Hematopoietic multipotent progenitor cell treated with erythropoietin and hydrocortisone succinate and interleukin-3 and kit ligand, for 4 days (in vitro differentiated cells): ENCODE data around the gene CPVL.
A peak's percentile ranks its signal among the peaks of the same experiment; 100 is the strongest.
"Not testable (repeated sequence)": the region's sequence is repeated elsewhere in the genome, so short reads cannot be mapped to it uniquely, and the experiment has no call there.

Source experiments
- DNase-seq: peaks from one replicate; pipeline ENCODE4 v3.0.0-alpha.2; 2015

CPVL gene

DNA sequence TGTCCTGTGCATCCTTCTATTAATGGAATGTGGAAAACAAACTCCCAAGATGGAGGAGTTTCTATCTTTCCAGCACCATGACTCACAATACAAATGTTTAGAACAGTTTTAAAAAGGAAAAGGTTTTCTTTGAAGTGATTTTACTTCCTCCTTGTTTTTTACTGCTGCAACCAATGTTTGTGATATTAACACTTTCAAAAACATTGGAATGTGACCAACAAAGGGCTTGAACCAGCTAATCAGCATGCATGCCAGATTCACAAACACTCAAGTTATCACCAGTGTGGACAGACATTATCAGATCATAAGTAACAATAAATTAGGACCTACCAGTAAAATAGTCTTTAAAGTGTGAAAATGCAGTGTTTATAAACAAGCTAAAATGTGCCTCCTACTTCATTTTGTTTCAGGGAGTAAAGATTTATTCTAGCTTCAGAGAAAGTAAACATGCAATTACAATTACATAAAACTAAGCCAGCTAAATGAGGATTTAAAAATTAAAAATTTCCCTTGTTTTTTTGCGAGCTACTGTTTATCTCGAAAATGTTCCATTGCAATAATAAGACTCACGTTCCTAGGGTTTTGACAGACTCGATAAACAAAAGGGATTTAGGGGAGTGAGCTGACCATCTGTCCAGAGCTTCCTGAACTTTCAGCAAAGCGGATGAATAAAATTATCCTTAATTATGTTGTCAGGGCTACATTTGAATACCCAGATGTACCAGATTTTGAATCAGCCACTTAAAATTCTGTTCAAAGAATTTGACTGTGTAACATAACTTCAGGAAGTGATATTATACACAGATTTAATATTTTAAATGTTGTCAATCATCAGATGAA lies 29.8 kb downstream of the CPVL start:
- DNase-seq, result no peak

DNA sequence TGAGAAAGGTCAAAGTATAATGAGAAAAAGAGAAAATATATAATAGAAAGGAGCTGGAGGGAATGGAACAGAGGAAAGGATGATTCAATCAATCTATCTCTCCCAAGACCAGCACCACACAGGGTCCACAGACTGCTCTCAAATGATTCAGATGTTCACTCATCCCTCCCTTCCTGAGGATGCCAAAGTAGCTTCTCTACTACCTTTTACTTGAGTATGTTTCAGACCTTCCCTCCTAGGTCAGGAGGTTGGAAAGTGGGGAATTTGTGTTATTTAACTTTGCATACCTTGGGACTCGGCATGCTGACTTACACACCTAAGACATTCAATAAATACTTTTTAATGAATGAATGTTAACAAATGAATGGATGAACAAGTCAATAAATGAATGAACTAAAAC lies 30.6 kb downstream of the CPVL start:
- no peak for DNase-seq

DNA sequence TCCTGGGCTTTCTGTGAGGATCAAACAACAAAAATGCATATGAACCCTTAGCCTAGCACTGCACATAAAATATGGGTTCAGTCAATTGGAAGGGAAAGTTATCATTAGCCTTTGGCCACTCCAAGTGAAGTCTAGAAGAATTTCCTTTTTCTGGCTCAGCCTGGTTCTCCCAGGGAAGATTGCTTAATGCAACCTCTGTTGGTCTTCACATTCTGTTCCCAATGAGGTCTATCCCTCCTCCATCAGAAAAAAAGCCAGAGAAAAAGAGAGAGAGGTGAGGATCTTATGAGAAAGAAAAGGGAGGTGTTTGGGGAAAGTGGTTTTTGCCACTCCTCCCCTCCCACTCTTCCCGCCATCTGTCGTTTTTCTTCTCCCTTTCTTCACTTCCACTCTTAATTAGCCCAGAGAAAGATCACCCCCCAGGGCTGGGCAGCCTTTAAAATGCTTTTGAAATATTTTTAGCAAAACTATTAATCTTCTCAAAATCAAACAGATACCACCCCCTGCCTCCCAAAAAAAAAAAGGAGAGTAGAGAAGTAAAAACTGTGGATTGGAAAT lies 31.1 kb downstream of the CPVL start:
- DNase-seq, result no peak

DNA sequence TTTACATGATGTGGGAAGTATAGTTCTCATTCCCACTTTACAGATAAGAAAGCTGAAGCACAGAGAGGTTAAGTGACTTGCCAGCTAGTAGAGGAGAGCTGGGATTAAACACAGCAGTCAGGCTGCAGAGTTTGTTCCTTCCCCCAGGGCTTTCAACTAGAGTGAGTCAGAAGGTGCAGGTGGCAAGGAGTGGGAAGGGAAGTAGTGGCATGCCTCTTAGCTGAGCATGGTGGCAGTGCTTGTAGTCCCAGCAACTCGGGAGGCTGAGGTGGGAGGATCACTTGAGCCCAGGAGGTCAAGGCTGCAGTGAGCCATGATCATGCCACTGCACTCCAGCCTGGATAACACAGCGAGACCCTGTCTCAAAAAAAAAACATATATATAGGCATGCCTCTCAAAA lies 32.1 kb downstream of the CPVL start:
- DNase-seq, result not testable (repeated sequence)

DNA sequence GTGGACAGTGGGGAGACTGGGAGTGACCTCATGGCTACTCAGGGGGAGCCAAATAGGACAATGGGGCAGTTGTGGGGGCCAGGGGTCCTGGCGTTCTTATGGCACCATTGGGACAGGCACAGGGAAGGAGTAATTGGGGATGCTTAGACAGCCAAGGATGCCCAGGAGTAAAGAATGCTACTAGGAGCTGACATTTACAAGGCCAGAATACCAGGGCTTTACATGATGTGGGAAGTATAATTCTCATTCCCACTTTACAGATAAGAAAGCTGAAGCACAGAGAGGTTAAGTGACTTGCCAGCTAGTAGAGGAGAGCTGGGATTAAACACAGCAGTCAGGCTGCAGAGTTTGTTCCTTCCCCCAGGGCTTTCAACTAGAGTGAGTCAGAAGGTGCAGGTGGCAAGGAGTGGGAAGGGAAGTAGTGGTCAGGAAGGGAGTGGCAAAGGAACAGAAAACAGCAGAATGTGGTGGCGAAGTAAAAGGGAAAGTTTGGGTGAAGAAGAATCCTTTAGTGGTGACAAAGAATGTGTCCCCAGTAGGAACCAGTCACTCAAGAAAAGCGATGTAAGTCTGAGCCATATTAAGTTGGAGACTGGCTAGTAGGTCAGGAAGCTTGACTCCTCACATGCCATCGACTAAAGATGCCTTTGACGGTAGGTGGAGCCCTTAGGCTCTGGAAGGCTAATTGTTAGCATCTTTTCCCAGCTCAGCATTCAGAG lies 32.8 kb downstream of the CPVL start:
- peak; percentile 76 for DNase-seq

DNA sequence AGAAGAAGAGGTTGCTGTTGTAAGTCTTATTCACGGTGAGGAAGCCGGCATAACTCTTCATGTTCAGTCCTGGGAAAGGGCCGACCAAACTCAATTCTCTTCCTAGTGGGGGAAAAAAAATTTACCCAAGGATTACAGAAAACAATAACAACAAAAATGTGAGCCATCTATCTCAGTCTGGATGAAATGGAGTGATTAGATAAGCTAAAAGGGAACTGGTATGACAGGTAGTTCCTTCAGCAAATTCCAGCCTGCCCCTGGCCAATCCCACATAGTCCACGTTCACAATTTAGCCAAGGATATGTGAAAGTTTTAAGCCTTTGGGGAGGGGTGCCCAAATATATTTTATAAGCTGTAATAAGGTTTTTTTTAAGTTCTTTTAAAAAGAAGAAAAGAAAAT lies 33.6 kb downstream of the CPVL start:
- no peak for DNase-seq

DNA sequence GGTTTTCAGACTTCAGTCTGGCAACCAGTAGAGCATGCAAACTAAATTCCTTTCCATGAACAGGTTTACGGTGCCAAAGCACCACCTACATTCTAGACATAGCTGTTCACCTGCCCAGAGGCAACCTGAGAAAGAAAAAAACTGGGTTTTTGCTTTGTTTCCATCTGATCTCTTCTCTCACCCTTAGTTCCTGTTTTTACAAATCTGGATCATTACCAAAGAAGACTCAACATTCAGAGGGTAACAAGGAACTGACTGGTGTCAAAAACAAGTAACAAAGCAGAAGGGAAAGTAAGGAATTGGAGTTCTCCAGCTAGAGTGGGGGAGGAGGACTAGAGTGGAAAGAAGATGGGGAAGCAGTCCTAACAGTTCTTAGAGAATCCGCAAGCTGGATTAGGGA lies 36.4 kb downstream of the CPVL start:
- DNase-seq, result peak; percentile 60

DNA sequence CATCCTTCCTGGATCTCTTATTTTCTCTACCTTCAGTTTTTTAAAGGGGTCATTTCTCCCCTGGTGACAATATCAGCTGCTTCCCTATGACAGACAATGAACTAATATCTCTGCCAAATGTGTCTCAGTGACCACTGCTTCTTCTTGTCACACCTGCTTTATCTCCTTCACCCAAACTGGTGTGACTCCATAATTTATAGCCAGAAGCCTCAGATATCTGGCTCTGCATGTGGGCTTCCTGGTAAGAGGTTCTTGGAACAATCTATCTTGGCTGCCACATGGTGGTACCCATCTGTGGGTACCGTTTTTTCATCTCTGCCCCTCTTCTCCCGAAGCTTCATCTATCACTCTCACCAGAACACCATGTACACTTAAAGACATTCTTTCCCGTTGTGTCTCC lies 37.0 kb downstream of the CPVL start:
- peak; percentile 78 for DNase-seq

DNA sequence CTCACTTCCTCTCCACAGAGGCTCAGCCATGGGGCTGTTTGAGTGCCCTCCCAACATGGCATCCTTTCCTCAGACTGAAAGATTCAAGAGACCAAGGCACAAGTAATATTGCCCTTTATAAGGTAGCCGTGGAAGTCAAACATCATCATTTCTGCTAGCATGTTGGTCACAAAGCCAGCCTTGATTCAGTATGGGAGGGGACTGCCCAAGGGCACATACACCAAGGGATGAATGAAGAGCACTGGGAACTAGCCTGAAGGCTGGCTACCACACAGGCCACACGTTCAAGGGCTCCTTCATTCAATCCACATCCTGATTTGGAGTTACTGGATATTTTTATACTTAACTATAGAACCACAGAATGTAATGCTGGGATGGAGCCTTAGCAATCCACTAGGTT lies 39.3 kb downstream of the CPVL start:
- DNase-seq, result no peak

DNA sequence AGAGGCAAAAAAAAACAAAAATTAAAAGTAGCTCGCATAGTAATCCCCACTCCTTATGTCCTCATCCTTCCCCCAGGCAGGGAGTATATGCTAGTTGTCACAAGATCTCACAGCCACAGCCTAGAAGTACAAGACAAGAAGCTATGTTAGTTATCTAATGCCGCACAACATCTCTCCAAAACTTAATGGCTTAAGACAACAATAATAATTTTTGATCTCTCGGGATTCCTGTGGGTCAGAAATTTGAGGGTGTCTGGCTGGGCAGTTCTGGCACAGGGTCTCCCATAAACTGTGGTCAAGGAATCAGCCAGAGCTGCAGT lies 39.7 kb downstream of the CPVL start:
- no peak for DNase-seq

DNA sequence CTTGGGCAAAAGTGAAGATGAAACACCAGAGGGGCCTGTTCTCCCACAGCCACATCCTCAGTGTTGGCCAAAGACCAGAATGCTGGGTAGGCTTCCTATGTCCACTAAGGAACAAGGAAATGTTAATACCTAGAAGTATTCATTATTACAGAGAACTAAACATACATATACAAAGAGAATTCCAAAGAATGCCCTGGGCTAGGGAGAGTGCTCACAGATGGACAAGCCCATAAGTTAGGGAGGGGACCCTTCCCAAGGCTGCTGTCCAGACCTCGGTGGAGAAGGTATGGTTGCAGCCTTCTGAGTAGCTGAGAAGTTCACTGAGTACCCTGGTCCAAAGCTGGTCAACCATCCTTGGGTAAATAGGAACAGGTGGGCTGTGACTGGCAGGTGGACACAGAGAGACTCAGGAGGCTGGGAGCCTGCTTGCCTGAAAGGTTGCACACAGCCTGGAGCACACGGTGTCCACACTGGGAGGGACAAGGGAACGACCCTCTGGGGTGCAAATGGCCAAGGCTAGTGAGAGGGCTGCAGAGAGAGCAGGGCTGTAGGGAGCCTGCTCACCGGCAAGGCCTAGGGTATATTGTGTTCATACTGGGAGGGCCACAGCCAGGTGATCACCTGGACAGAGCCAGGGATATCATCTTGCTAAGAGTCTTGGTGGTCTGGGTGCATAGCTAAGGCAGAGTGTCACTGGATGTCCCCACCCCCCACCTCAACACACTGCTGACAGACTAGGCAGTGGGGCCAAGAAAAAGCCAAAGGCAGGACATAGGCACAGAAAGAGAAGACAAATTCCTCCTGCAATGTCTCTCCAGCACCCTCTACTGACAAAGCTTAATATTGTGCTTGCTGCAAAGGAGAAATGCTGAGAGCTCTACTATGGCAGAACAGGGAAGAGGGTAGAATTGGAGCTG lies 40.3 kb downstream of the CPVL start:
- peak; percentile 87 for DNase-seq

DNA sequence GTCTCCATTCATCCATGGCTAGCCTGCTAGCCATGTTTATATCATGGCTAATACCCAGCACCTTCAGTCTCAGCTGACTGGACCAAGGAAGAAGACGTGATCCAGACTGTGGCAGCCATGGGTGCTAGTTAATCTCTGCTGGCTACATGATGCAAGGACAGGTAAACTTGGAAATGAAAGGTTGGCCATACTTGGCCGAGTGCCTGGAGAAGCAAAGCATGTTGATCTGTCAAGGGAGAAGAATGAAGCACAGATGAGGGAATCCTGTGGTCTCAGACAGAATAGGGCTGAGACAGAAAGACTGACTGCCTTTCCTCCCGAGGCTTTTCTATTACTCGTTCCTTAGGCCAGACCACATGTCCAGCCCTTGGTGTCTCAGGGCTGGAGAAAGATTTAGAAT lies 41.1 kb downstream of the CPVL start:
- DNase-seq, result no peak

DNA sequence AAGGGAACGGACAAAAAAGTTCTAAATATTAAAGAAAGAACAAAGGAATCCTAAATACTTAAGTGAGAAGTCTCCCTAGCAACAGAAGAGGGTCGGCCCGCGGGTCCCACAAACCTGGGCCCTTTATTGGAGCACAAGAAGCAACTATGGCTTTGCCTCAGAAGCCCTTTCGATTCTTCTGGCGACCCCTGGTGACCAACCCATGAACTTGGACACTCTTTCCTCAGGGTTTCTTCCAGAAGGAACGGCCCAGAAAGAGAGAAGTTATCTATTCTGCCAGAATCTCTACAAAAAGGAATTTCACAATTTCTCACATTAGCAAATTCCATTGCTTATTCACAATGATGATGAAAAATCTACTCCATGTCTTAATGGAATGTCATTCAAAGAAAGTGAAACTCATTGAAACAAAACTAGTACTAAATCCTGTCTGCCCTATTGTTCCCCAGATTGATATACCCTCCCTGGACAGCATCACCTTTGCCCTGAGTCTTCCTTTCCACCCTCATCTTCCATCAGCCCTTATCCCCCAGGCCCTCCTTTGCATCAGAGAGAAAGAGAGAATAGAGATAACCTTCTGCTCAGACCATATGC lies 43.7 kb downstream of the CPVL start:
- peak; percentile 82 for DNase-seq

DNA sequence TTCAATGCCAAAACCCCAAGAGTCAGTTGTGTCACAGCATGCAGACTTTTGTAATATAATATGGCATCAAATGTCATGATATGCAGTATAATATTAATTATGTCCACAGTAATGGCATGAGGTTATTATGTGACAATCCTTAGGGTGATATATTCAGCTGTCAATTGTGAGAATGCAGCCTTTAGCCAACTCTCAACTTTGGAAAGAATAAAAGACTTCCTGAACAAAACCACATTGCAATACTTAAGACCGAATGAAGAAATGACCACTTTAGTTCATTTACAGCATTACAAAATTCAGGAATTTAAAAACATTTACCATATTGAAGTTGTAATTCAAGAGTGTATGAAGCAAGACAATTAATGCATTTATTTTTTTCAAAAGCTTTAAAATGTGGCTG lies 45.4 kb downstream of the CPVL start:
- DNase-seq, result no peak

DNA sequence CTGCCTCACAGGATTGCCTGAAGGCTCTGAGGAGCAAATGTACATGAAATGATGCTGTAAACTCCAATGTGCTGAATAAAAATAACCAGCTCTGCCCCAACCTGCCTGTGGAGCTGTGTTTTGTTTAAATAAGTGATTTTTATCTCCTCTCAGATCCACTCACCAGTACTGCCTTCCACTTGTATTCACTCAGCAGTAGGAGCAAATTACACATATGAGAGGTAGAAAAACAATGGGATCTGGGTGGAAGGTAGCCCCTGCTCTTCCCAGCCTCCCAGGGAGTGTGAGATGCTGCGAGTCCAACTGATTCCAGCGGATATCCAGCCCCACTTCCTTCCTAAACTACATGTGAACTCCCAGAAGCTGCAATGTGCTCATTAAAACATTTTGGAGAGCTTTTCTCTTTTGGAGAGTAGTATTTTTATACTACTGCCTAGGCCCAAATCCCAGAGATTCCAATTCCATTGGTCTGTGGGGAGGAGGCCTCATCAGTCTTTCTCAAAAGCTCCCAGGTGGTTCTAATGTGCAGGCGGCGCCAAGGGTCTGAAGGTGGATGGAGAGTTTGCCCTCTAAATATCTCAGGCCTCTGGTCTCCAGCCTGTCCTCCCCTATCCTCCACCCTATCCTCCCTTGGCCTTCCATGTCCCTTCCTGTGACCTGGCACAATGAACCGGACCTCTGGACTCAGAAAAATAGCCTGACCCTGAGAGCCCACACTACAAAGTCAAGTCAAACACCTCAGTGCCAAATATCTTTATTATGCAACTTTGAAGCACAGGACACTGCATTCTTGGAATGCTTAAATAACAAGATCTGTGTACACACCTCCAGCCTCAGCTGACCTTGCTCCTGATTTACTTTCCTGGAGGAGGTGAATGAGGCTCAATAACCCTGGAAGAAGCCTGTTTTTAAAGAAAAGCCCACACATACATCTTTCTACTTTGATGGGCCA lies 46.2 kb downstream of the CPVL start:
- DNase-seq, result no peak

DNA sequence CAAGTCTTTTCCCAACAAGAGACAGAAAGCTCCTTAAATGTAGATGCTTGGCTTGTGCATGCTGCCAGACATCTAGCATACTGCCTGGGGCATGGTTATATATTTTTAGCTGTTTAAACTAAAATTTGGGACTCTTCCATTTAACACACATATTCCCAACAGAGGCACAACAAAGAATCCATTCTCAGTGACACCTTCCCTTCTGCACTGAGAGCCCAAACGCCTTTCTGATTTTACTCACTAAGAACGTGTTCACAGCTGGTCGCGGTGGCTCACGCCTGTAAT lies 49.9 kb downstream of the CPVL start:
- DNase-seq, result no peak

DNA sequence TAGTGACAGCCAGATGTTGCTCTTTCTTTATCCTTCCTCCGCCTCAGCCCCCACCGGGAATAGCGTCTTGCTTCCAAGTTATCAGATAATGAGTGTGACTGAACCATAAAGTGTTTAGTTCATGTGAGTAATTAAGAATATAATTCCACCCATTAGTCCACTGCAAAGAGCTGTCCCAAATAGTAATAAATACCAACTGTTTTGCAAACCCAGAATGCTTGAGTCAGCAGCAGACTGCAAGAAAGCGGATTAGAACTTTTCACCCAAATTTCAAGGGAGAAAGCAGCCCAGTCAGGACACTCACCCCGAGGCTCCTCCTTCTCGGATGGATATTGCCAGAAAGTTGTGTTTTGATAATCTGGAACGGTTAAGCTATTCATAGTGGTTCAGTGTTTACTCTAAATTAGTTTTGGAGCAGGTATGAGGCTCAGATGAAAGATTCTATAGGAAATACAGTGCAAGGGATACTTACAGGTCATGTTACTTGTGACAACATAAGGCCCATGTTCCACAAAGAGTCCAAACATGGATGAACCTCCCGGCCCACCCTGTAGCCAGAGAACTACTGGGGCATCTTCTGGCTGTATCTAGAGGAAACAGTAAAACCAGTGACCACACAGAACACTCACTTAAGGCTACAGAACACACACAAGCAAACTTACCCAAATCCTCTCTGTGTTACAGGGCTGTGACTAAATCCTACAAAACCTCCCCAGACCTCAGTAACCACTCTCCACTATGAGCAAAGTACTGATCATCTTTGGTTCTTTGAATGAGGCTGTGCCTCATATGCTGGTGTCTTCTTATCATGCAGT lies 50.5 kb downstream of the CPVL start:
- DNase-seq, result no peak

DNA sequence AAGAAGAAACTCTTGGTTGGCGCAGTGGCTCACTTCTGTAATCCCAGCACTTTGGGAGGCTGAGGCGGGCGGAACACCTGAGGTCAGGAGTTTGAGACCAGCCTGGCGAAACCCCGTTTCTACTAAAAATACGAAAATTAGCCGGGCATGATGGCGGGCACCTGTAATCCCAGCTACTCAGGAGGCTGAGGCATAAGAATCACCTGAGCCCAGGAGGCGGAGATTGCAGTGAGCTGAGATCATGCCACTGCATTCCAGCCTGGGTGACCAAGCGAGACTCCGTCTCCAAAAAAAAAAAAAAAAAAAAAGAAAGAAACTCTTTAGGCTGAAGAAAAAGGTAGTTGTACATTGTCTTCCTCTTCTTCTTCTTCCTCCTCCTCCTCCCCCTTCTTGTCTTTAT lies 53.2 kb downstream of the CPVL start:
- DNase-seq, result not testable (repeated sequence)

DNA sequence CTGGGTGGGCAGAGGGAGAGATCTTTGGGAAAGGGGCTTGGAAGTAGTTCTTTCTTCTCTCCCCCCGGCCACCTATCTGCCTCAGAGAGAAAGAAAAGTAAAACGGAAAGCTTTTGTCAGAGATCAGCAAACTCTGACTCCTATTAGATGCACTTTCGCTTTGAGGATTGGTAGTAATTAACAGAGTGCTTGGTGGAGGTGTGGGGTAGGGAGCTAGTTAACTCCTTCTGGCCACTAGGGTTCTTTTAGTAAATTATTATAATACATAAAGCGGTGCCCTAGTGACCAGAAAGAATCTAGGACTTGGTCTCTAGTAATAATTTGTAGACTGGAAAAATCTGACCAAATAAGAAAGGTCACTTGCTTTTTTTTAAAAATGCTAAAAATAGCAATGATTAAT lies 54.6 kb downstream of the CPVL start:
- peak; percentile 43 for DNase-seq

DNA sequence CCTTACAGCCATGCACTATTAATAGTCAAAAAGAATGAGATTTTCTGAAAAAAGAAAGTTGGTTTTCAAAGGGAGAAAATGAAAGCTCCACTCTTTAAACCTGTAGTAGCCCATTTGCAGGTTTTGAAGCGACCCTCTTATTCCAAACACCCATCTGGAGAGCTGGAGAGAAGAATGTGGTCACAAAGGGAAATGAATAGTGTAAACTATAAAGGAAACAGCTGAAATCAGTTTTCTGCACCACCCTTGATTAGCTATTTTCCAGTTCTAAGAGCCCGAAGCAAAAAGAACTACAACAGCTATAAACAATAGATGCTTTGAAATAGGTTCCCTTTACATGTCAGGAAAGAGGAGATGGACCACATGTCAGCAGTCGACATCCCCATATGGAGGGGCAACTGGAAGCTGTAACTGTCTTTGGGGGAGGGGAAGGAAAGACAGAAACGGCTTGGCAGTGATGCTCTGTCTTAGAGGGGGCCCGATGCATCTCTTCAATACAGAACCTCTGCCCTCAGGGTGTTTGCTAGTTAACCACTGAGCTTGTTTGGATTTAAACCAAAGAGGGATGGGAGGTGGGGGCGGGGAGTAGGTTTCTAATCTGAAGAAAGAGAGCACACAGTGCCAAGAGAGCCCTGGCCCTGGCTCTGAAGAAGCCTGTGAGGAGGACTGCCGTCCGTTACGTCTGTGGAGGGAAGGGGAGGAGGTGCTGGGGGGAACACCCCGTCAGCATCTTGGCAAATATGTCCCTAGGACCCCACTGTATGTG lies 55.3 kb downstream of the CPVL start:
- peak; percentile 26 for DNase-seq
